ENCODE measurements around the gene FAM209B.
"Not testable (repeated sequence)": the region's sequence is repeated elsewhere in the genome, so short reads cannot be mapped to it uniquely, and the experiment has no call there.

Gene FAM209B

GRCh38 chr20:56532946-56533345 lies at the start of gene FAM209B:
FAM209B (plus strand) TSS chr20:56533246; CDS start chr20:56533342, 96 bp downstream.
- not testable (repeated sequence) for DNase-seq

- no peak for DNase-seq
Observed at GRCh38 chr20:56483970-56484369, 49.1 kb upstream of the FAM209B start.

GRCh38 chr20:56487216-56487615 lies 45.8 kb upstream of the FAM209B start:
- no peak for DNase-seq

GRCh38 chr20:56488566-56488965 lies 44.5 kb upstream of the FAM209B start:
- no peak for DNase-seq

GRCh38 chr20:56501116-56501515 lies 31.9 kb upstream of the FAM209B start:
- DNase-seq: no peak

- no peak for DNase-seq
Observed at GRCh38 chr20:56503916-56504315, 29.1 kb upstream of the FAM209B start.

- no peak for DNase-seq
Observed at GRCh38 chr20:56504373-56505005, 28.6 kb upstream of the FAM209B start.

- no peak for DNase-seq
Observed at GRCh38 chr20:56506103-56506502, 26.9 kb upstream of the FAM209B start.

- no peak for DNase-seq
Observed at GRCh38 chr20:56511926-56512325, 21.1 kb upstream of the FAM209B start.

GRCh38 chr20:56513161-56514150 lies 19.6 kb upstream of the FAM209B start:
- no peak for DNase-seq

- no peak for DNase-seq
Observed at GRCh38 chr20:56516631-56517030, 16.4 kb upstream of the FAM209B start.

- no peak for DNase-seq
Observed at GRCh38 chr20:56517211-56517610, 15.8 kb upstream of the FAM209B start.

- DNase-seq: no peak
Observed at GRCh38 chr20:56517641-56518040, 15.4 kb upstream of the FAM209B start.

- no peak for DNase-seq
Observed at GRCh38 chr20:56518126-56518525, 14.9 kb upstream of the FAM209B start.

- DNase-seq: no peak
Observed at GRCh38 chr20:56518721-56519398, 14.2 kb upstream of the FAM209B start.

- no peak for DNase-seq
Observed at GRCh38 chr20:56519551-56519950, 13.5 kb upstream of the FAM209B start.

- no peak for DNase-seq
Observed at GRCh38 chr20:56520180-56520579, 12.9 kb upstream of the FAM209B start.

- DNase-seq: not testable (repeated sequence)
Observed at GRCh38 chr20:56520746-56521354, 12.2 kb upstream of the FAM209B start.

GRCh38 chr20:56522311-56522710 lies 10.7 kb upstream of the FAM209B start:
- no peak for DNase-seq

- DNase-seq: not testable (repeated sequence)
Observed at GRCh38 chr20:56524444-56524843, 8.6 kb upstream of the FAM209B start, which contains the start of gene FAM209A. FAM209A (plus strand) TSS chr20:56524744; CDS start chr20:56524809, 65 bp downstream.

GRCh38 chr20:56527521-56527920 lies 5.5 kb upstream of the FAM209B start:
- DNase-seq: no peak

GRCh38 chr20:56537997-56538396 lies 5.0 kb downstream of the FAM209B start:
- DNase-seq: no peak

- no peak for DNase-seq
Observed at GRCh38 chr20:56540415-56540814, 7.4 kb downstream of the FAM209B start.
